Spleen (tissue), 7 donors: ENCODE results near the gene RAB5B.
A peak's percentile ranks its signal among the peaks of the same experiment; 100 is the strongest.

Experiments
- POLR2A ChIP-seq, 3 donors: fragments of 450-650 bp; IDR thresholded peaks; one replicate each; pipeline ENCODE4 v1.5.1; 2017; ENCODE audit warnings: antibody characterized with exemption in 3 of 3, mild to moderate bottlenecking in 1 of 3
- TF ChIP-seq, protein P1 (sequence below), 11 experiments: fragments of 200-600 bp in 7 of 11; fragments of 450-650 bp in 4 of 11; sonication (generic) in 4 of 11; IDR thresholded peaks in 8 of 11; conservative IDR thresholded peaks in 3 of 11; 1 replicate in 7 of 11; 2 replicates in 4 of 11; pipeline versions ENCODE4 v1.4.0 to v1.8.0; 2016 to 2021; ENCODE audit warnings: antibody characterized with exemption in 11 of 11, inconsistent platforms in 4 of 11, mild to moderate bottlenecking in 1 of 11
- donor health status: DM: no; HTN: no; CAD: no; lungs with moderate emphysema.
- donor health status: DM: no; HTN: no; CAD: no.
- donor health status: DM: no; HTN: no; CAD: no.

DNA sequence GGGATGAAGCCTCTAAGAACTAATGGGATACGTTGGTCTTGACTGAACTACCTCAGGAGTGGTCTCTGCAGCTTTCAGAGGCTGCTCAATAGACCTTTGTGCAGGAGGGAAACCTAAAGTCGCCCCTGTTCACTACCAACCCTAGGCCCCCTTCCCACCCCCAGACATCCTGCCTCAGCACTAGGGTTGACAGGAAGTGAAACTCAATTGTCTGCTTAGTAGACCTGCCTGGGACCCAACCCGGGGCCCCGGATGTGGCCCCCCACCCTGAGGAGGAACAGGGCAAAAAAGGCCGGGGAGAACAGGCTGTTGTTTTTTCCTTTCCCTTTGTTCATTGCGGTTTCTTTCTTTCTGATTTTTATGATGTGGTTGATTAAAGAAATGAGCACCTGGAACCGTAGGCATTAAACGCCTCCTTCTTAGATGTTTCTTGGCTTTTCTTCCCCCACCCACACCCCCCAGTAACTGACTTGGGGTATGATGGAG lies 44.5 kb upstream of the RAB5B start:
- TF ChIP-seq, protein P1, sequence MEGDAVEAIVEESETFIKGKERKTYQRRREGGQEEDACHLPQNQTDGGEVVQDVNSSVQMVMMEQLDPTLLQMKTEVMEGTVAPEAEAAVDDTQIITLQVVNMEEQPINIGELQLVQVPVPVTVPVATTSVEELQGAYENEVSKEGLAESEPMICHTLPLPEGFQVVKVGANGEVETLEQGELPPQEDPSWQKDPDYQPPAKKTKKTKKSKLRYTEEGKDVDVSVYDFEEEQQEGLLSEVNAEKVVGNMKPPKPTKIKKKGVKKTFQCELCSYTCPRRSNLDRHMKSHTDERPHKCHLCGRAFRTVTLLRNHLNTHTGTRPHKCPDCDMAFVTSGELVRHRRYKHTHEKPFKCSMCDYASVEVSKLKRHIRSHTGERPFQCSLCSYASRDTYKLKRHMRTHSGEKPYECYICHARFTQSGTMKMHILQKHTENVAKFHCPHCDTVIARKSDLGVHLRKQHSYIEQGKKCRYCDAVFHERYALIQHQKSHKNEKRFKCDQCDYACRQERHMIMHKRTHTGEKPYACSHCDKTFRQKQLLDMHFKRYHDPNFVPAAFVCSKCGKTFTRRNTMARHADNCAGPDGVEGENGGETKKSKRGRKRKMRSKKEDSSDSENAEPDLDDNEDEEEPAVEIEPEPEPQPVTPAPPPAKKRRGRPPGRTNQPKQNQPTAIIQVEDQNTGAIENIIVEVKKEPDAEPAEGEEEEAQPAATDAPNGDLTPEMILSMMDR (IDR thresholded peaks at IDR 0.05 in 8 of 11, conservative IDR thresholded peaks at IDR 0.05 in 3 of 11): no peak
- TF ChIP-seq POLR2A (IDR thresholded peaks at IDR 0.05): peak in 1 of 3 donors; percentile 4
